Retinal pigment epithelial cell (primary cell): Measurements from ENCODE around the gene PLXNA2.

Source experiments
- DNase-seq: peaks from one replicate; pipeline ENCODE4 v3.0.0-alpha.2; 2010; ENCODE audit warnings: low read depth
- H3K4me3 ChIP-seq: 2 replicates; pipeline ENCODE4 v1.5.1; 2011; ENCODE audit warnings: mild to moderate bottlenecking, low read length, control low read depth, moderate library complexity
- TF ChIP-seq, protein P1 (sequence below): conservative IDR thresholded peaks from 2 replicates; pipeline ENCODE4 v1.5.1; 2011; ENCODE audit warnings: low read depth, low read length, control low read depth, inconsistent platforms

Gene PLXNA2

DNA sequence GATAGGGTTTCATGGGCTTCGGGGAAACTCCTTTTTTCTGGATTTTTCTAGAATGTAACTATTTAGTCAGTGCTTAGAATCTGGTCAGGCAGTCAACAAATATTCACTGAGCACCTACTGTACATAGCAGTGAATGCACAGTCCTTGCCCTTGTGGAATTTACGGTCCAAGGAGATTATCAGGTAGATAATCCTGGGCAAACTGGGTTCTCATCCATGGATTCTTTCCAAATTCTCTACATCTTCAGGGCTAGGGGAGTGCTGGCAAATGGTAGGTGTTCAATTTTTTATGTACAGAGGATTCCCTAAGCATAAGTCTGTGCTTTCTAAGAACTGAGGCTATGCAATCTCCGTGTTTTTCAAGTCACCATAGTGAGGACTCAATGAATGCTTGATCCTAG is 192.5 kb downstream of the PLXNA2 start:
- TF ChIP-seq, protein P1, sequence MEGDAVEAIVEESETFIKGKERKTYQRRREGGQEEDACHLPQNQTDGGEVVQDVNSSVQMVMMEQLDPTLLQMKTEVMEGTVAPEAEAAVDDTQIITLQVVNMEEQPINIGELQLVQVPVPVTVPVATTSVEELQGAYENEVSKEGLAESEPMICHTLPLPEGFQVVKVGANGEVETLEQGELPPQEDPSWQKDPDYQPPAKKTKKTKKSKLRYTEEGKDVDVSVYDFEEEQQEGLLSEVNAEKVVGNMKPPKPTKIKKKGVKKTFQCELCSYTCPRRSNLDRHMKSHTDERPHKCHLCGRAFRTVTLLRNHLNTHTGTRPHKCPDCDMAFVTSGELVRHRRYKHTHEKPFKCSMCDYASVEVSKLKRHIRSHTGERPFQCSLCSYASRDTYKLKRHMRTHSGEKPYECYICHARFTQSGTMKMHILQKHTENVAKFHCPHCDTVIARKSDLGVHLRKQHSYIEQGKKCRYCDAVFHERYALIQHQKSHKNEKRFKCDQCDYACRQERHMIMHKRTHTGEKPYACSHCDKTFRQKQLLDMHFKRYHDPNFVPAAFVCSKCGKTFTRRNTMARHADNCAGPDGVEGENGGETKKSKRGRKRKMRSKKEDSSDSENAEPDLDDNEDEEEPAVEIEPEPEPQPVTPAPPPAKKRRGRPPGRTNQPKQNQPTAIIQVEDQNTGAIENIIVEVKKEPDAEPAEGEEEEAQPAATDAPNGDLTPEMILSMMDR: no peak
- no peak overlapping the region for H3K4me3 ChIP-seq

DNA sequence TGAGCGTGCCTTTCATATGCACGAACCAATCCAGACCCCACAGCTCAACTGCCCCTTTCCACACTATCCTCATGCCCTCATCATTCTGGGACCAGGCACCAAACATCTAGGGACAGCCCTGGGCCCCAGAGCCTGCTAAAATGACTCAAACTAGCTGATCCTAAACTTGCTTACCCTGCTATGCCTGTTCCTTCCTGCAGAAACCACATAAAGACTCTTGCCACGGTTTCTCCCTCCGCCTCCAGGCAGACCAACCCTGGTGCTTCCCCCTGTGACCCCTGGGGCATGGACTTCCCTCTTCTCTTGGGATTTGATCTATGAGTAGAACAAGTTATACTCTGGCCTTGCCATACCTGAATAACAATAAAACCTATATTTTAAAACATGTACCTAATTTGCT is 195.3 kb downstream of the PLXNA2 start:
- H3K4me3 ChIP-seq: no peak overlapping the region
- DNase-seq: no peak
- TF ChIP-seq, protein P1: no peak

More for the DNA sequence above, 192.5 kb downstream of the PLXNA2 start:
- DNase-seq: no peak

DNA sequence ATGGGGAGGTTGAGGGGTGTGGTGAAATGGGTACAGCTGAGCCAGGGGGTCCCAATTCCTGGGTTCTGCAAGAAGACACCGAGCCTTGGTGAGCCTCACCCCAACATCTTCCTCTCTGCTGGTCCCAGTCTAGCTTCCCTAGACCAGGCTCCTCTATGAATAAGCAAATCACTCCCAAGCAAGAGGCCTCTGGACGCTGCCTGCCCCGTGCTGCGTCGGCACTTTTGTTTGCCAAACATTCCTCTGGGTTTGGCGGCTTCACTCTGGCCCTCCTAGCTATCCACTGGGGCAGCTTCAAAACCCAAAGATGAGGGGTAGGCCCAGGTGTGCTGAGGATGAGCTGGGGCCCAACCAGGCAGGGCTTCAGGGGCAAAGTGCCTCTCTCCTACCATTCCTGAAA is 196.2 kb downstream of the PLXNA2 start:
- no peak overlapping the region for H3K4me3 ChIP-seq
- TF ChIP-seq, protein P1: no peak
- DNase-seq: no peak

DNA sequence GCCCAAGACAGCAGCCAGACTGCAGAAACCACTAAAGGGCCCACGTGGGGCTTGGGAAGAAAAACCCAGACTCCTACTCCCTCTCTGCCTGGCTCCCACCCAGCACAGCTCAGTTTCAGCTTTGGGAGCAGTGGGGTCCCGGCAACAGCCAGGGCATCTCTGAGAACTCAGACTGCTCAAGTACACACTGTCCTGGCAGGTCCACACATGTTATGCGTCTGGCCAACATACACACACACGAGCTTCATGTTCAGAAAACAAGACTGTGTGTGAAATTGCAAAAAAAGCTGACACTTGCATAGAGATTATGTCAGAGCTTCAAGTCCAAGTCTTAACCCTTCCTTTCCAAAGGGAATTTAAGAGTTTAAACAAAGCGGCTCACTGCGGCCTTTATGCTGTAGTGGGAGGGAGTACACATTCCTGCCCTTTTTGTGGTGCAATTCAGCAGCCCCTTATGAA is 196.7 kb downstream of the PLXNA2 start:
- H3K4me3 ChIP-seq: no peak overlapping the region
- DNase-seq: no peak
- TF ChIP-seq, protein P1: no peak

DNA sequence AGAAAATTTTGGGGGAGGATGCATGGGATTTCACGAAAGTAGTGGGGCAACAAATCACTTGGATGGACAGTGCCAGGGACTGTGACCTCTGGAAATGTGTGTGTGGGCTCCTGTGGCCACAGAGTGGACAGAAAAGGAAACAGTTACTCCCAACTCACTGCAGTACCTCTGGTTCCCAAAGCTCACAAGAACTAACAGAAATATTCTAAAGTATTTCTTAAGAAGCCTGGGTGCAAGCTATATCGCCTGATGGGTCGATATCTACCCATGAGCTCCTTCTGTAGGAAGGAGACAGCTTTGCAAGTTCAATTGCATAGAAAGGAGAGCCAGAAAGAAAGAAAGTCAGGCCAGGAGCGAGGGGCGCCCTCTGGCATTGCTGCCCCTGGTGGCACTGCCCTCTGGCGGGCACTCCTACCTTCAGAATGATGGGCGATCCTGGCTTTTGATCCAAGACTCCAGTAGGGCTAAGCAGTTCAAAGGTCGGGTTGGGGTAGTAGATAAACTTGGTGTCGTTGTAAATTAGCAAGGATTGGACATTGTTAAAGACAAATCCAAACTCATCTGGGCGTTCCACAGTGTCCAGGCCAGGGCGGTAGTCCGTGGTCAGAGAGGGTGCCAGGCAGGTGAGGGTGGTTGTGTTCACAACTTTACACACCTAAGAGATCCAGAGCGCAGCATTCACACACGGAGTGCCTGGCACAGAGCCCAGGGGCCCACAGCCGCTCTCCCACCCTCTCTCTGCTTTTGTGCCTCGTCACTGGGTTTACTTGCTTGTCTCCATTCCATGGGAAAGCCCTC is 198.5 kb downstream of the PLXNA2 start:
- DNase-seq: no peak
- no peak overlapping the region for H3K4me3 ChIP-seq
- TF ChIP-seq, protein P1: peak; percentile 57

DNA sequence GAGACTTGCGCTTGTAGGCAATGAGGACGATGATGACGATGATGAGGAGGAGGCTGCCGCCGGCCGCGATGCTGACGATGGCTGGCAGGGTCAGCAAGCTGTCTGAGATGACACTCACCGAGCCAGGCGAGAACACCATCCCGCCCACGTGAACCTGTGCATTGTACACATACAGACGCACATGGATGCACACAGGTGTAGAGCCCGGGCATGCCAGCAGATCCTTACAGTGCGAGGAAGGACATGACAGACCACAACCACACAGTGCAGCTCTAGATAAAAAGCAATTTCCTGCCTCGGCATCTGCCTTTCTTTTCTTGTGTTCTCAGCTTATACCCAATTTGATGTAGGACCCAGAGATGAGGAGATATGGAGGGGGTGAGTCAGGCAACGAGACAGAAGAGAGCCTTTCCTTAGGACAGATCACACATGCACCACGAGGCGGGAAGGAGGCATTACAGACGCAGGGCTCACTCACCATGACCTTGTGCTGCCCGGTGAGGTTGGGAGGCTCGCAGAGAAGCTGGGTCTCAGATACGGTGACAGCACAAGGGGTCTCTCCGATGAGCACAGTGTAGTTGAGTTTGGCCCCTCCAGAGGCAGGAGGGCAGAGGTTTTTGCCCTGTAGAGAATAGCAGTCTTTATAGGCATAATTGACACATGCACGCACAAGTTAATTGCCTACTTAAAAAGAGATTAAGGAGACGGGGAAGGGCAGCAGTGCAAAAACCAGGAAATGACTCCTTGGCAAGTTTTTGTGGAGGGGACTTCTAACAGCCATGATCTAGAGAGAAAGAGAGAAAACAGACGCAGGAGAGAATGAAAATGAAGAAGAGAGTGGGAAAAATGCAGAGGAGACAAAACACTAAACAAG is 199.4 kb downstream of the PLXNA2 start:
- no peak for DNase-seq
- TF ChIP-seq, protein P1: peak; percentile 6
- no peak overlapping the region for H3K4me3 ChIP-seq
